Testis (tissue), 2 donors: ENCODE results near the gene CA11.

ENCODE experiments used
- POLR2A ChIP-seq: fragments of 450-650 bp; IDR thresholded peaks from one replicate; pipeline ENCODE4 v1.6.1; 2017; ENCODE audit warnings: antibody characterized with exemption, mild to moderate bottlenecking, moderate library complexity
- TF ChIP-seq, protein P1 (sequence below), 3 experiments: fragments of 450-650 bp in 2 of 3; fragments of 200-600 bp in 1 of 3; sonication (generic) in 1 of 3; IDR thresholded peaks; one replicate each; pipeline ENCODE4 v1.5.1; 2016 to 2019; ENCODE audit warnings: antibody characterized with exemption in 3 of 3, mild to moderate bottlenecking in 2 of 3, moderate library complexity in 1 of 3

DNA sequence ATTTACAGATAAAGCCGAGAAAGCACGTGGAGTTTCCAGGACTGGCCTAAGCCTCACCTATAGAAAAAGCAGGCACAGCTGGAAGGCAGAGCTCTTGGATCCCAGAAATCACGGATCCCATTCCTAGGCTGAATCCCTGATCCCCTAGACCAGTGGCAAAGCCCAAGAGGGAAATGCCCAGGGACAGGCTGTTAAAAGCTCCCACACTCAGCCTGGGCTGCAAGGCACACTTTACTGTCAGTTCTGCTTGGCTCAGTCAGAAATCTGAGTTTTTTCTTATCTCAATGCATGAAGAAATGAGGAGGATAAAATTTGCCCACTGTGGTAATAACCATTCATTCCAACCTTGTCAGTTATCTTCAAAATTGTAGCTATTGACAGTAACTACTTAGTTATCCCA, 41.8 kb upstream of the CA11 start:
- TF ChIP-seq, protein P1, sequence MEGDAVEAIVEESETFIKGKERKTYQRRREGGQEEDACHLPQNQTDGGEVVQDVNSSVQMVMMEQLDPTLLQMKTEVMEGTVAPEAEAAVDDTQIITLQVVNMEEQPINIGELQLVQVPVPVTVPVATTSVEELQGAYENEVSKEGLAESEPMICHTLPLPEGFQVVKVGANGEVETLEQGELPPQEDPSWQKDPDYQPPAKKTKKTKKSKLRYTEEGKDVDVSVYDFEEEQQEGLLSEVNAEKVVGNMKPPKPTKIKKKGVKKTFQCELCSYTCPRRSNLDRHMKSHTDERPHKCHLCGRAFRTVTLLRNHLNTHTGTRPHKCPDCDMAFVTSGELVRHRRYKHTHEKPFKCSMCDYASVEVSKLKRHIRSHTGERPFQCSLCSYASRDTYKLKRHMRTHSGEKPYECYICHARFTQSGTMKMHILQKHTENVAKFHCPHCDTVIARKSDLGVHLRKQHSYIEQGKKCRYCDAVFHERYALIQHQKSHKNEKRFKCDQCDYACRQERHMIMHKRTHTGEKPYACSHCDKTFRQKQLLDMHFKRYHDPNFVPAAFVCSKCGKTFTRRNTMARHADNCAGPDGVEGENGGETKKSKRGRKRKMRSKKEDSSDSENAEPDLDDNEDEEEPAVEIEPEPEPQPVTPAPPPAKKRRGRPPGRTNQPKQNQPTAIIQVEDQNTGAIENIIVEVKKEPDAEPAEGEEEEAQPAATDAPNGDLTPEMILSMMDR (IDR thresholded peaks at IDR 0.05): no peak
- no peak for TF ChIP-seq POLR2A
